HuH-7 (cell line): ENCODE data around the gene LCE3D.
"Not testable (repeated sequence)": the region's sequence is repeated elsewhere in the genome, so short reads cannot be mapped to it uniquely, and the experiment has no call there.

ENCODE experiments used
- DNase-seq: peaks from one replicate; pipeline ENCODE4 v3.0.0; 2011; ENCODE audit warnings: low spot score

Gene LCE3D, protein sequence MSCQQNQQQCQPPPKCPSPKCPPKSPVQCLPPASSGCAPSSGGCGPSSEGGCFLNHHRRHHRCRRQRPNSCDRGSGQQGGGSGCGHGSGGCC

GRCh38 chr1:152580433-152580832, at the start of gene LCE3D:
Gene LCE3D, minus strand, starts transcription at chr1:152580516. Its CDS starts 580 bp downstream, at chr1:152579936.
- no peak for DNase-seq

DNA sequence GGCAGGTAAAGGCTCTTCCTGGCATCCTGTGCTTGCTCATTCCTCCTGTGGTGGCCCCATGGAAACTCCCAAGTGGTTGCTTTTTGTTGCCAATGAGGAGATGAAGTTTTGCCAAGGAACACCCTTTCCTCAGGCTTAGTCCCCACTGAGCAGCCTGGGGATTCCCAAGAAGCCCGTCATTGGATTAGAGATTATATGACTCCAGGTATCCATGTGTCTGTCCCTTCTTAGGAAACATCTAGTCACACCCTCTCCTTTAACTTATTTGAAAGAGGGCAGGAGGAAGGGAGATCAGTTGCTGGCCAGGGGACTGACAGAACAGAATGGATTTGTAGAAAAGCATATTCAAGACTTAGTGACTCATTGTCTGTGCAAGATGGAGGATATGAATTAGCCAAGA, 46.4 kb upstream of the LCE3D start:
- DNase-seq, result no peak

GRCh38 chr1:152623203-152623844, 43.0 kb upstream of the LCE3D start:
- peak; percentile 28 for DNase-seq

DNA sequence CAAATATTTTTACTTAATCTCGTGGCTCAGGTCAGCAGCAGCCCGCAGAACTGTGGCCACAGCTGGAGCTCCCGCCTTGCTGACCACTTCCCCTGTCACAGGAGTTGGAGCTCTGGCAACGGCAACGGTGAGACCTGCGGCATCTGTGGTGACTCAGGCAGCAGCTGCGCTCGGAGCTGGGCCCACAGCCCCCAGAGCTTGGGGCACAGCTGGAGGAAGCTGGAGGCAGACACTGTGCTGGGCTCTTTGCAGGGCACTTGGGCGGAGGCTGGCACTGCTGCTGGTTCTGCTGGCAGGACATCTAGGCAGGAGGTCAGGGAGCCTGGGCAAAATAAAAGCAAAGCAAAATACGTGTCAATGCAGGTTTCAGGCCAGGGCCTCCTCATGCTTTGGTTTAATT, 42.5 kb upstream of the LCE3D start, which contains the start of gene LCE3A:
Gene LCE3A, minus strand, starts transcription at position 301 of the 400 bp plus-strand sequence. Its CDS starts 0 bp downstream, at position 301.
- no peak for DNase-seq

DNA sequence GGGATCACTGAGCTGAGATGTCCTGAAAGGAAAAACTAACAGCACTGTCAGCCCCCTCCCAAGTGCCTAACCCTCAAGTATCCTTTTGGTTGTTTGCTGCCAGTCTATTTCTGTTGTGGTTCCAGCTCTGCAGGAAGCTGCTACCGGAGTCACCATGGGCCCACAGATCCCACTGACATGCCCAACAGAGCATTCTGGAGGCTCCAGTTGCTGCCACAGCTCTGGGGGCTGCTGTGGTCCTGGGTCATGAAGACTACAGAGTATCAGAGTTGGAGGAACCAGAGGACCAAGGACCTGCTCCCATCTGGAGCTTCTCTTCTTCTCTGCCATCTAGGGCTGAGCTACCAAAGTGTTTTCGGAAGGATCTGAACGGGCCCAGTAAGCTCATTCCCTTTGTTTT, 41.7 kb upstream of the LCE3D start:
- DNase-seq, result no peak

DNA sequence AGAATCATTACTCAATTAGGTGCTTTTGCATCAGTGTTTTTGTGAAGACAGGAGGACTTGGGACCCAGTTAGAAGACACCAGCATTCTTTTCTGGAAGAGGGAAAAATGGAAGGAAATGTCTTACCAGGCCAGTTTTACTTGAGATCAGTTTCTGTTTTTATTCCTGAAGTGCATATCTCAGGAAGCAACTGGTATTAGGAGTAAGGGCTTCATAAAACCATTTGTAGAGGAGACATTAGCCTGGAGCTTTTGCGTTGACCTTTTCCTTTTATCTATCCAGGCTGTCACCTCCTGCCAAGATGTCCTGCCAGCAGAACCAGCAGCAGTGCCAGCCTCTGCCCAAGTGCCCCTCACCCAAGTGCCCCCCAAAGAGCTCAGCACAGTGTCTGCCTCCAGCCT, 33.2 kb upstream of the LCE3D start, which contains the start of gene LCE3B:
Gene LCE3B, plus strand, starts transcription at position 301 of the 400 bp plus-strand sequence. Its CDS starts 0 bp downstream, at position 301.
- DNase-seq, result no peak

DNA sequence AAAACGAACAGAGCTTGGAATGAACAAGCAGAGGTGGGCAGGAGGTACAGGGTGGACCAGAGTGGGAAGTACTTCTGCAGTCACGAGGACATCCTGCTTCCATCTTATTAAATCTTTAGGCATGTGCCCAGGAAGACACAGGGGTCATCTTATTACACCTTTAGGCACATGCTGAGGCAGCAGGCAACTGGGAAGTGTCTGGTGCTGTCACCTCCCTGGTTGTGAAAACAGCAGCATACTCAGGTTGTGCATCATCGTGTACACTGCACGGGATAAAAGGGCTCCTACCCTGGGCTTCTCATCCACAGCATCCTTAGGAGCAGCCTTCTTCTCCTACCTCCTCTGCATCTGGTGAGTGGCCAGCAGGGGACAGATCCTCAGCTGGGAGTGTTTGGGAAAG, 19.6 kb upstream of the LCE3D start, which contains the start of gene LCE3C:
Gene LCE3C, plus strand, starts transcription at position 301 of the 400 bp plus-strand sequence. CDS start 498 bp downstream, outside the sequence.
- DNase-seq, result no peak

DNA sequence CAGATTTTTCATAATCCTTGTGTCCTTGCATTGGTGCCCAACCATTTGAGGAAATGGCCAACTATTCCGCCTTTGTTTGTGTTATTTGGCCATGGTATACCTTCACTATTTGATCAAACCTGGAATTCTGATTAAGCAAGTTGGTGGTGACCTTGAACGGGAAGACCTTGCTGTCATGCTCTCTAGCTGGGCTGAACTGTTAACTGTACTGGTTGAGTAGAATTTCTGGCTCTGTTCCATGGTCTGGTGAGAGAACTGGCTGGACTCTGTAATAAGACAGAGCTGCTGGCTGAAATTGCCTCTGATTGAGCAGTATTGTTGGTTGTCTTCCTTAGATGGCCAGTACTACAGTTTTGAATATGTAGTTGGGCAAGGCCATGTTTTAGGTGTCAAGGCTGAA, 16.7 kb upstream of the LCE3D start:
- DNase-seq, result no peak

GRCh38 chr1:152585586-152585985, 5.3 kb upstream of the LCE3D start:
- DNase-seq, result no peak

DNA sequence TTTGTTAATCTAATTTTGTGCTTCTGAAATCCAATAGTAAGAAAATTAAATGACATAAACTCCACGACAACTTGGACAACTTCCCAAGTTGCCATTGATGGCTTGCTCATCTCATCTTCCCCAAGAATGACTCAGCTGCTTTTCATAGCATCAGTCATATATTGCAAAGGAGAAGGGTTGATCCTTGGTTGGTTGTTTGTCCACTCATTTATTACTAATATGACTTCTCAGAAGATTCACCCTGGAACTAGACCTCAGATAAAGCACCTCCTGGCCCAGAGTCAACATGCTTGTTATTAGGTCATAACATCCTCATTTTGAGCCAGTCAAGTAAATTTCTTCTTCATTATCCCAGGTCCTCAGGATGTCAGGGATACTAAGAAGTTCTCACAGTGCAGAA, 2.3 kb upstream of the LCE3D start:
- DNase-seq, result no peak

- DNase-seq, result not testable (repeated sequence)
These were observed 790 bp downstream of the LCE3D start for GRCh38 chr1:152579526-152579925.

DNA sequence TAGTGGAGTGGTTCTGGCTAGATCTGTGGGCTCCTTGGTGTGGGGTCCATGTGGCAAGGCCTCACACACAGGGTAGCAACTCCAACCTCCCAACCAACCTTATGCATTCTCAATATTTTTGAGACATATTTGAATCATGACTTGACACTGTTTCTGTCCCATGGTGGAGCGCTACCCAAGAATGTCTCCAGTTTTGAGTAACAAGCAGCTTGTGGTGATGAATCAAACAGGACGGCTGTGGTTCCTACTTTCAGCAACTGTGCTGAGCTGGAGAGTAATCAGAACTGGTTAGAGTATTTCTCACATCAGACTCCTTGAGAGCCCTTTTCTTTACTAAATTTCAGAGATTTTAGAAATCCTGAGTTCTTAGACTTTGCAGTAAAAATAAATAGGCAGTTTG, 3.1 kb downstream of the LCE3D start:
- DNase-seq, result no peak

DNA sequence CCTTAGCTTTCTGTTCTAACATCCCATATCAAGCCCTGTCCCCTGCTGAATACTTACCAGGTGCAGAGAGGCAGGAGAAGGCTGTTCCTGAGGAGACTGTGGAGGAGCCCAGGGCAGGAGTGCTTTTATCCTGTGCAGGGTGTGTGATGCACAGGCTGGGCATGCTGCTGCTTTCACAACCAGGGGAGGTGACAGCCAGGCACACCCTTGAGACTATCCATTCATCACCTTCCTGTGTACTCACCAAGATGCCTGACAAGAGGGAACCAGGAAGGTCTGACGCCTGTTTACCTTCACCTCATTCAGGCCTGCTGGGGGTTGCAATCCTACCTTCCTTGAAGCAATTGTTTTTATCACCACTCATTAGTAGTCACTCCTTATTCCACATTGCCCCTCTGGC, 13.6 kb downstream of the LCE3D start, which contains the start of gene LCE3E:
Gene LCE3E, minus strand, starts transcription at position 100 of the 400 bp plus-strand sequence. CDS start 572 bp downstream, outside the sequence.
- no peak for DNase-seq

- no peak for DNase-seq
These were observed 14.6 kb downstream of the LCE3D start for GRCh38 chr1:152565535-152566215.

- DNase-seq, result no peak
These were observed 15.2 kb downstream of the LCE3D start for GRCh38 chr1:152565115-152565514.

DNA sequence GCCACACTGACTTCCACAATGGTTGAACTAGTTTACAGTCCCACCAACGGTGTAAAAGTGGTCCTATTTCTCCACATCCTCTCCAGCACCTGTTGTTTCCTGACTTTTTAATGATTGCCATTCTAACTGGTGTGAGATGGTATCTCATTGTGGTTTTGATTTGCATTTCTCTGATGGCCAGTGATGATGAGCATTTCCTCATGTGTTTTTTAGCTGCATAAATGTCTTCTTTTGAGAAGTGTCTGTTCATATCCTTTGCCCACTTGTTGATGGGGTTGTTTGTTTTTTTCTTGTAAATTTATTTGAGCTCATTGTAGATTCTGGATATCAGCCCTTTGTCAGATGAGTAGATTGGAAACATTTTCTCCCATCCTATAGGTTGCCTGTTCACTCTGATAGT, 32.0 kb downstream of the LCE3D start:
- DNase-seq, result not testable (repeated sequence)

GRCh38 chr1:152546704-152547103, 33.6 kb downstream of the LCE3D start:
- no peak for DNase-seq

DNA sequence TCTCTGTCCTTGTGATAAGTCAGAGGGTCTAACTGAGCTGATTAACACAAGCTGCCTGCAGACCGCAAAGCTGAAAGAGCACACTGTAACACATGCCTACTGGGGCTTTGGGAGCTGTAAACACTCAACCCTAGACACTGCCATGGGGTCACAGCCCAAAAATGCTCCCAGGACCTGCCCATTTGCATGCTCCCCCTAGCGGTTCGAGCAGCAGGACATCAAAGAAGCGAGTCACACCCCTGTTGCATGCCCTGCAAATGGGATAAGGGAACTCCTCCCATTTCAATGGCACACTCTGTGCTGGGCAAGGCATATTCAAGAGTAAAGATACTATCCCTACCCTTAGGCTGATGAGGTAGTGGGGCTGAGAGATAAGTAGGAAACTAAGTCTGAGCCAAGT, 36.5 kb downstream of the LCE3D start:
- DNase-seq, result no peak

GRCh38 chr1:152539901-152540300, 40.4 kb downstream of the LCE3D start:
- DNase-seq, result no peak

- DNase-seq, result no peak
These were observed 42.8 kb downstream of the LCE3D start for GRCh38 chr1:152537496-152537895.

DNA sequence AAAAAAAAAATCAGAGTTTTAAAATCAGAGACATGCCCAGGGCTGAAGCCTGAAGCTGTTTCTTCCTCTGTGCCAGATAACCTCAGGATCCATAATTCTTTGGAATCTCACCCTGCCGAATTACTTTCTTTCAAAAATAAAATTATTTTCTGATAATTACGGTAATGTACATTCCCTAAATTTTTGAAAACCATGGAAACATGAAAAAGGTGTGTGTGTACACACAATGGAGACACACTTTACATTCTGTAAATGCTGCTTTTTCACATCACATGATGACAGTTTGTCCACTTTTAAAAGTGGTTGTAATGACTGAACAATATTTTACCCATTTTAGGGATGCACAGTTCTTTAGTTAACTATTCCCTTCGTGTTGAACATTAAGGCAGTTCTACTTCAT, 44.5 kb downstream of the LCE3D start:
- no peak for DNase-seq

DNA sequence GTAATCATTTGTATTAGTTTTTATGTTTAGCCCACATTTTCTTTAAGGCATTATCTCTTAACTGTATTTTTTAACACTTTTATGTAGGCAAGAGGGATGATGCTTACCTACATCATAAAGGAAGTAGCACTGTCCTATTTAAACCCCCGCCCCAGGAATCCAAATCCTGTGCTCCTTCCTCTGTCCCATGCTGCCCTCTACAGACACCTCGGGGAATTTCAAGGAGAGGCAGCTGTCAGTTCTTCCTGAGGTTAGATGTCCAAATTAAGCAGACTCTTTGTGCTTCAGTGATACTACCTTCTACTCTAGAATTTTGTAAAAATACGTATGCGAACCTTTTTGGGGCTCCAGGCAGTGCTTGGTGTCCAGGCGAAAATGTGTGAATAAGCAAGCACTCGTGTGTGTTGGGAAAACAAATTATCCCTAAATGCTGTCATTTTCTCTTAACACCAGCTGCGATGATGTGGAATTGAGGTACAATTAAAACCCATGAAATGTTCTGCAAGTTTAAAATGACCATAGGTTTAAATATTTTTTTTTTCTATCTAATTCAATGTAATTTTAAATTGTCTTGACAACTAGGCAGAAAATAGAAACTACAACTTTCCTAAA, 46.9 kb downstream of the LCE3D start:
- peak; percentile 17 for DNase-seq
